Measurements from ENCODE around the gene HOXD12. TPM values are rescaled to one million over a fixed set of nuclear protein-coding genes. Genes with fewer than 3 reads are reported as not detected.

The HOXD12 gene
- total RNA-seq, 1 experiment from 2014 or later, result not detected

DNA sequence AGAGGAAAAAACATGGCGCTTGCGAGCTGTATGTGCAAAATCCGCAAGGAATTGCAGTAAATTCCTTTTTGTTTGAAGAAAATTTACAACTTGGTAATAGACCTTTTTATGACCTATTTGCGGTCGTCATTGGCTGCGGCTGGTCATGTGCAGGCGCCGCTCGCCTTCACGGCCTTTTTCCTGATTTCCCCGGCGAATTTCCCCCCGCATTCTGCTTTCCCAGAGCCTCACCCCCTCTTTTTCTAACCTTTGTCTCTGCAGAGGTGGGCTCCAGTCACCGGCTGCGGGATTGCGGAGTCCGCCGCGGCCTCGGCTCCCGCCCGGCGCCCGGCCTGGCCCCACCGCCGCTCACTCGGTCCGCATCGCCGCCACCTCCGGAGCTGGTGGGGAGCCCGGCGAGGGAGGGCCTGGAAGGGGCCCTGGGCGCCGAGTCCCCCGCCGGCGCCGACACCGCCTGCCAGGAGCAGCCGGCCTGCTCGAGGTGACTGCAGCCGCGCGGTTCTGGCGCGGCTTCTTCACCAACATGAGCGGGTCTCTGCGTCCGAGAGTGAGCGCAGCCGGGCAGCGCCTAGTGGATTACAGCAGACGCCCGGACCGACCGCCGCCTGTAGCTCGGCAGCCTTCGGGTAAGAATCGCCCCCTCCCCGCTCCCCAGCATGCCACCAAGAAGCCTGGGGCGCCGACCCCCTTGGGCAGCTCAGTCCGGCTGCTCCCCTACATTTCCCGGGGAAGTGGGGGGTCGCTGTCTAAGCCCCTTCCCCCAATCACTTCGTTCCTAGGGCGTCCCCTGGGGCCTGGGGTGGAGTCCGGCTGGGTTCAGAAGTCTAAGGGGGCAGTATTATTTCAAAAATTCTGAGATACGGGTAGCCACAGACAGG lies 37.0 kb downstream of the HOXD12 start:
- intact Hi-C loops (cut with micrococcal nuclease; ENCODE audit: unreplicated experiment), result no loop called here
- Mint-ChIP-seq H3K36me3 (ENCODE audit: insufficient read depth, unreplicated experiment) (no peaks in the 10 kb centered on the region), H3K27ac (ENCODE audit: unreplicated experiment) (no peak overlapping the region), H3K27me3 (ENCODE audit: unreplicated experiment) (no peaks in the 10 kb centered on the region), H3K4me3 (ENCODE audit: low read depth, unreplicated experiment) (no peak overlapping the region), H3K4me1 (ENCODE audit: low read depth, unreplicated experiment) (no peaks in the 10 kb centered on the region), H3K9me3 (ENCODE audit: low read depth, unreplicated experiment) (no peaks in the 10 kb centered on the region)
- TF ChIP-seq, protein P1, sequence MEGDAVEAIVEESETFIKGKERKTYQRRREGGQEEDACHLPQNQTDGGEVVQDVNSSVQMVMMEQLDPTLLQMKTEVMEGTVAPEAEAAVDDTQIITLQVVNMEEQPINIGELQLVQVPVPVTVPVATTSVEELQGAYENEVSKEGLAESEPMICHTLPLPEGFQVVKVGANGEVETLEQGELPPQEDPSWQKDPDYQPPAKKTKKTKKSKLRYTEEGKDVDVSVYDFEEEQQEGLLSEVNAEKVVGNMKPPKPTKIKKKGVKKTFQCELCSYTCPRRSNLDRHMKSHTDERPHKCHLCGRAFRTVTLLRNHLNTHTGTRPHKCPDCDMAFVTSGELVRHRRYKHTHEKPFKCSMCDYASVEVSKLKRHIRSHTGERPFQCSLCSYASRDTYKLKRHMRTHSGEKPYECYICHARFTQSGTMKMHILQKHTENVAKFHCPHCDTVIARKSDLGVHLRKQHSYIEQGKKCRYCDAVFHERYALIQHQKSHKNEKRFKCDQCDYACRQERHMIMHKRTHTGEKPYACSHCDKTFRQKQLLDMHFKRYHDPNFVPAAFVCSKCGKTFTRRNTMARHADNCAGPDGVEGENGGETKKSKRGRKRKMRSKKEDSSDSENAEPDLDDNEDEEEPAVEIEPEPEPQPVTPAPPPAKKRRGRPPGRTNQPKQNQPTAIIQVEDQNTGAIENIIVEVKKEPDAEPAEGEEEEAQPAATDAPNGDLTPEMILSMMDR (IDR thresholded peaks at IDR 0.05; ENCODE audit: unreplicated experiment), result no peak
- CTCF ChIA-PET, result interaction anchor here (0.9 kb wide), 1 partner anchor 313 kb away, joined by 4 read pairs; no protein-coding TSS in a partner anchor
- no peak for DNase-seq
- BruUV-seq (replicated peaks), result no TSS peak

DNA sequence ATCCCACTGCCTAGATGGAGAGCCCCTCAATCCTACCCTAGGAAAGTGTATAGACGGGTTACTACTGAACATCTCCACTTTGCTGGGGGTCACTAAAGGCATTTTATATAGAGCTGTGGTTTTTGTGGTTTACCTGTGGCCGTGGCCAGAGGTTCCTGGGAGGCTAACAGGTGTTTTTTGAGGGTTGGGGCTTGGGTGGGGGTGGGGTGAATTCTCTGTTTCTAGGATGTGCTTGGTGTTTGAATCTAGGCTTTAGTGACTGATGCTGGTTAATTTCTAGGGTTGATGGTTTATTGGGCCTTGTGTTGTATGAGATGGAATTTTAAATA lies 37.6 kb downstream of the HOXD12 start:
- Mint-ChIP-seq H3K36me3 (ENCODE audit: insufficient read depth, unreplicated experiment) (no peaks in the 10 kb centered on the region), H3K27ac (ENCODE audit: unreplicated experiment) (no peak overlapping the region), H3K9me3 (ENCODE audit: low read depth, unreplicated experiment) (no peaks in the 10 kb centered on the region), H3K4me3 (ENCODE audit: low read depth, unreplicated experiment) (no peak overlapping the region), H3K27me3 (ENCODE audit: unreplicated experiment) (no peaks in the 10 kb centered on the region), H3K4me1 (ENCODE audit: low read depth, unreplicated experiment) (no peaks in the 10 kb centered on the region)
- BruUV-seq (replicated peaks), result no TSS peak
- TF ChIP-seq, protein P1 (IDR thresholded peaks at IDR 0.05; ENCODE audit: unreplicated experiment), result no peak
- CTCF ChIA-PET, result interaction anchor here (0.9 kb wide), 1 partner anchor 312 kb away, joined by 4 read pairs; no protein-coding TSS in a partner anchor
- intact Hi-C loops (cut with micrococcal nuclease; ENCODE audit: unreplicated experiment), result no loop called here
- DNase-seq, result no peak

DNA sequence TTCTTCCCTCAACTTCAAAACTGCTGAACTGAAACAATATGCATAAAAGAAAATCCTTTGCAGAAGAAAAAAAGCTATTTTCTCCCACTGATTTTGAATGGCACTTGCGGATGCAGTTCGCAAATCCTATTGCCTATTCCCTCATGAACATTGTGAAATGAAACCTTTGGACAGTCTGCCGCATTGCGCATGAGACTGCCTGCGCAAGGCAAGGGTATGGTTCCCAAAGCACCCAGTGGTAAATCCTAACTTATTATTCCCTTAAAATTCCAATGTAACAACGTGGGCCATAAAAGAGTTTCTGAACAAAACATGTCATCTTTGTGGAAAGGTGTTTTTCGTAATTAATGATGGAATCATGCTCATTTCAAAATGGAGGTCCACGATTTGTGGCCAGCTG lies 38.3 kb downstream of the HOXD12 start:
- no TSS peak for BruUV-seq (replicated peaks)
- H3K4me1 Mint-ChIP-seq (ENCODE audit: low read depth, unreplicated experiment), result no peaks in the 10 kb centered on the region
- no peak overlapping the region for H3K4me3 Mint-ChIP-seq (ENCODE audit: low read depth, unreplicated experiment)
- no peaks in the 10 kb centered on the region for H3K36me3 Mint-ChIP-seq (ENCODE audit: insufficient read depth, unreplicated experiment)
- H3K27ac Mint-ChIP-seq (ENCODE audit: unreplicated experiment), result no peak overlapping the region
- DNase-seq, result no peak
- TF ChIP-seq, protein P1 (IDR thresholded peaks at IDR 0.05; ENCODE audit: unreplicated experiment), result no peak
- H3K27me3 Mint-ChIP-seq (ENCODE audit: unreplicated experiment), result no peaks in the 10 kb centered on the region
- intact Hi-C loops (cut with micrococcal nuclease; ENCODE audit: unreplicated experiment), result no loop called here
- CTCF ChIA-PET, result no interaction called here
- no peaks in the 10 kb centered on the region for H3K9me3 Mint-ChIP-seq (ENCODE audit: low read depth, unreplicated experiment)

DNA sequence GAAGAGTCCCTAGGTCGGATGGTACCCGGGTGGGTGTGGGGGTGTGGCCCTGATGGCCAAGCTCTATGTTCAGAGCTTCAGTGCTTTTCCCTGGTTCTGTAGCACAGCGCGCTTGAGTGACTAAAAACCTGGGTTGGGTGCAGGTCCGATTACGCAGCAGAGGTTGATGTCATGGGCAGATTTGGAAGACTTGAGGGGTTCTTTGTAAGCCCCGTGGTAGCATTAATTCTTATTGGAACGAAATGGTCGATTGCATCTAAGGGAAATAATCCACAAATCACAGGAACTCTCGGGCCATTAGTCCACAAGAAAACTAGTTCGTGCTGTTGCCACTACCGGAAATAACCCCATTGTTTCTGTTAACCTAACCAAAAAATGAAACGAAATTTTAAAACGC lies 38.9 kb downstream of the HOXD12 start:
- CTCF ChIA-PET, result interaction anchor here (1.2 kb wide), 1 partner anchor 516 kb away, joined by 3 read pairs; no protein-coding TSS in a partner anchor
- no peaks in the 10 kb centered on the region for H3K4me1 Mint-ChIP-seq (ENCODE audit: low read depth, unreplicated experiment)
- no peaks in the 10 kb centered on the region for H3K9me3 Mint-ChIP-seq (ENCODE audit: low read depth, unreplicated experiment)
- intact Hi-C loops (cut with micrococcal nuclease; ENCODE audit: unreplicated experiment), result no loop called here
- no TSS peak for BruUV-seq (replicated peaks)
- H3K27ac Mint-ChIP-seq (ENCODE audit: unreplicated experiment), result no peak overlapping the region
- no peaks in the 10 kb centered on the region for H3K36me3 Mint-ChIP-seq (ENCODE audit: insufficient read depth, unreplicated experiment)
- H3K27me3 Mint-ChIP-seq (ENCODE audit: unreplicated experiment), result no peaks in the 10 kb centered on the region
- H3K4me3 Mint-ChIP-seq (ENCODE audit: low read depth, unreplicated experiment), result no peak overlapping the region
- DNase-seq, result no peak
- TF ChIP-seq, protein P1 (IDR thresholded peaks at IDR 0.05; ENCODE audit: unreplicated experiment), result no peak
